GM10248 (cell line): ENCODE measurements around the gene CSH2.
"Not testable (repeated sequence)": the region's sequence is repeated elsewhere in the genome, so short reads cannot be mapped to it uniquely, and the experiment has no call there.

Experiments
- CTCF ChIA-PET: fragments of 300-600 bp; sonication (Branson Sonifier 250); formaldehyde crosslinking; extraction: SDS; loops from one replicate; lab custom pipeline; 2021; ENCODE audit warnings: antibody characterized with exemption; lab: Yijun Ruan, JAX
- POLR2A ChIA-PET: fragments of 350-650 bp; sonication (Branson Sonifier 250); formaldehyde crosslinking; extraction: SDS; loops from one replicate; lab custom pipeline; 2020; ENCODE audit warnings: antibody characterized with exemption; lab: Yijun Ruan, JAX
- DNase-seq: peaks from one replicate; pipeline ENCODE4 v3.0.0; 2012; ENCODE audit errors: extremely low spot score
- CTCF ChIP-seq: IDR thresholded peaks from 2 replicates; pipeline ENCODE4 v1.5.1; 2012; ENCODE audit warnings: mild to moderate bottlenecking, low read depth; ENCODE audit errors: extremely low read depth, missing control alignments, control extremely low read depth

CSH2 gene

GRCh38 chr17:63881935-63882601 lies 8.6 kb upstream of the CSH2 start, which contains the start of gene GH2:
GH2 (minus strand) TSS chr17:63881944; CDS start chr17:63881801, 143 bp downstream.
- DNase-seq: peak; percentile 80
- POLR2A ChIA-PET: no interaction called here

DNA sequence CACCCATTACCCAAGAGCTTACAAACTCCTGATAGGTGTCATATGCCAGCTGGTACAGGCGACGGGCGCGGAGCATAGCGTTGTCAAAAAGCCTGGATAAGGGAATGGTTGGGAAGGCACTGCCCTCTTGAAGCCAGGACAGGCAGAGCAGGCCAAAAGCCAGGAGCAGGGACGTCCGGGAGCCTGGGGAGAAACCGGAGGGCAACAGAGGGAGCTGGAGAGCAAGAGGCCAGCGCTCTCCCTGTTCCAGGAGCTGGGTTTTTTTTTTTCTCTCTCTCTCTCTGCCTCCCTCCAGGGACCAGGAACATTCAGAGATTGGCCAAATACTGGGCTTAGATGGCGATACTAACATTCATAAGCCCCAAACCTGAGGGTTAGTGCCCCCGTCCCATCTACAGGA lies 7.9 kb upstream of the CSH2 start:
- POLR2A ChIA-PET, DNase-seq: not testable (repeated sequence)
- CTCF ChIA-PET: interaction anchor here (0.7 to 3.8 kb wide), 9 partner anchors 8 to 95 kb away, joined by 3 to 17 read pairs (median 6); no protein-coding TSS in a partner anchor

More at GRCh38 chr17:63881935-63882601, 8.6 kb upstream of the CSH2 start, which contains the start of gene GH2:
- peak; percentile 67 for TF ChIP-seq CTCF
- CTCF ChIA-PET: interaction anchor here (0.7 to 3.8 kb wide), 10 partner anchors 8 to 95 kb away, joined by 3 to 17 read pairs (median 6); no protein-coding TSS in a partner anchor

- CTCF ChIA-PET: interaction anchor here (0.7 to 3.8 kb wide), 5 partner anchors 9 to 66 kb away, joined by 3 to 17 read pairs (median 9); no protein-coding TSS in a partner anchor
- DNase-seq: no peak
- POLR2A ChIA-PET: no interaction called here
- TF ChIP-seq CTCF: no peak
These were observed 7.2 kb upstream of the CSH2 start for GRCh38 chr17:63880706-63881105.

GRCh38 chr17:63878413-63878812 lies 4.9 kb upstream of the CSH2 start:
- CTCF ChIA-PET: interaction anchor here (1.2 to 3.8 kb wide), 6 partner anchors 9 to 68 kb away, joined by 3 to 17 read pairs (median 6); no protein-coding TSS in a partner anchor
- POLR2A ChIA-PET, DNase-seq: not testable (repeated sequence)

DNA sequence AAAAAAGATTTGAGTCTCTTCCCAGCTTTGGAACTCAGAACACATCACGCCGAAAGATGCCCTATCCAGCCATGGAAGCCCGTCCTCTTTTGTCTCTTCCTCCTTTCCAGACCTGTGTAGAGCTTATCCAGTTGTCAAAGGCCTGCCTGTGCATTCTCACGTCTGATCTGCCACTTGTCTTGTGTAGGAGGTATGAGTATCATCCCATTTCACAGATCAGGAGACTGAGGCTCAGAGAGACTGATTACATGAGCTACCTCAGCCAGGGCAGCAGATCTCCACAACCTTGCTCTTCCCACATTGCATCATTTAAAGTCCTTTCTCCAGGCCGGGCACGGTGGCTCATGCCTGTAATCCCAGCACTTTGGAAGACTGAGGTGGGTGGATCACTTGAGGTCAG lies 1.2 kb upstream of the CSH2 start:
- CTCF ChIA-PET: interaction anchor here (0.6 to 1.1 kb wide), 3 partner anchors 9 to 17 kb away, joined by 3 to 6 read pairs (median 3); no protein-coding TSS in a partner anchor
- POLR2A ChIA-PET, DNase-seq: not testable (repeated sequence)

GRCh38 chr17:63874061-63874626 lies 667 bp upstream of the CSH2 start:
- DNase-seq, POLR2A ChIA-PET: not testable (repeated sequence)
- CTCF ChIA-PET: interaction anchor here (0.6 to 1.1 kb wide), 4 partner anchors 9 to 26 kb away, joined by 3 to 6 read pairs (median 3); no protein-coding TSS in a partner anchor

GRCh38 chr17:63871646-63872365 lies 1.7 kb downstream of the CSH2 start:
- CTCF ChIA-PET: interaction anchor here (2.9 kb wide), 1 partner anchor 9 kb away, joined by 9 read pairs; the partner anchor contains the start of gene GH2
- POLR2A ChIA-PET, DNase-seq: not testable (repeated sequence)

GRCh38 chr17:63870292-63870665 lies 3.2 kb downstream of the CSH2 start:
- CTCF ChIA-PET: interaction anchor here (1.0 to 2.9 kb wide), 3 partner anchors 8 to 11 kb away, joined by 3 to 9 read pairs (median 8); partner anchors contain the start of gene GH2
- POLR2A ChIA-PET, DNase-seq: not testable (repeated sequence)

DNA sequence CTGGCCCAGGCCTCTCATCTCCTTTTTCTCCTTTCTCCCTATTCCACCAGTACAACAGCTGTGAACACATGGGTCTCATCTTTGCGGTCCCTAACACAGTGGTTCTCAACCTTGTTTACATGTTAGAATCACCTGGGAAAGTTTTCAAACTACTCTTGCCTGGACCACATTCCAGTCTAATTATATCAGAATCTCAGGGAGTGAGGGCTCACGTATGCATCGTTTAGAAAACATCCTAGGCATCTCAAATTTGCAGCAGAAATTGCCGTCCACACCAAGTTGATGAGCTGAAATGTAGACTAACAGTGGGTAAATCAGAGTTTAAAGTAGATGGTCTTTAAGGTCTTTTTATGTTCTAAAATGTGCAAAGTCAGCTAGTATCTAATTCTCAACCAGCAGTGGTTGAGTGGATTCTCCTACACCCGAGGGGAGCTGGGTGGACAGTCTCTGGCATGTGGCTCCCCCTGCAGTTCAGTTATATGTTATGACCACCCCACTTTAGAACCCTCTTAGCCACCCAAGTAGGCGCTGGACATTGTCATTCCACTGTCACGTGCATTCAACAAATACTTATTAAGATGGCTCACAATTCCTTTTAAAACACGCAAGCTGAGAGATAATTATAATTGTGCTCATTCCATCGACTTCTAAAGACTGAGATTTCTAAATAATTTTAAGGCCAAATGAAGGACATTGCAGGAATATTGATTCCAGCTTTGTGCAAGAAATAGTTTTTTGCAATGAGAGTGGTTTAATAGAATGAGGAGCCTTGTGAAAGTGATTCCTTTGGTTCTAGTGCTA lies 3.8 kb downstream of the CSH2 start:
- POLR2A ChIA-PET, DNase-seq: not testable (repeated sequence)
- CTCF ChIA-PET: interaction anchor here (0.8 to 2.9 kb wide), 5 partner anchors 9 to 27 kb away, joined by 3 to 9 read pairs (median 3); partner anchors contain the start of genes GH2 and SMARCD2

GRCh38 chr17:63866625-63867024 lies 6.9 kb downstream of the CSH2 start:
- POLR2A ChIA-PET, DNase-seq: not testable (repeated sequence)
- CTCF ChIA-PET: interaction anchor here (0.9 to 11.7 kb wide), 18 partner anchors 12 to 441 kb away, joined by 3 to 137 read pairs (median 4); partner anchors contain the start of gene GH2
